PC-9 (cell line): ENCODE measurements around the gene SPOCK2.

Experiments
- EZH2 ChIP-seq: fragments of 200-600 bp; sonication (generic); IDR thresholded peaks from 2 replicates; pipeline ENCODE4 v1.8.0; 2017; ENCODE audit warnings: antibody characterized with exemption, low read depth
- TF ChIP-seq, protein P1 (sequence below): fragments of 200-600 bp; sonication (generic); conservative IDR thresholded peaks from 2 replicates; pipeline ENCODE4 v1.6.1; 2017; ENCODE audit warnings: mixed run types, antibody characterized with exemption, mild to moderate bottlenecking, moderate library complexity

DNA sequence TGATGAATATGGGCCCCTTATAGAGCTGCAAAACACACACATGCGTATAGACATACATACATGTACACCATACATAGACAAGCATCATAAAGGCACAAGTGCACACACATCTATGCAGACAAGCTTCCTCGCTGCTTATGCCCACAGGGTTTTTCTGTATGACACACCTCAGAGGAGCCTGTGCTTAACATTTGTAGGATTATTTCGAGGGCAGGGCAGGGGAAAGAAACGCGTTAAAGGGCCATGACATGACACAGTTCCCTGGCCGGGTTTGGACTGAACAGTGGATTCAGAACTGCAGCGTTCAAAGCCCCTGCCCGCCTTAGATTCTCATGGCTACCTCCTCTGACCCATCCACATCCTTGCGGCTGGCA is 79.3 kb downstream of the SPOCK2 start:
- TF ChIP-seq, protein P1, sequence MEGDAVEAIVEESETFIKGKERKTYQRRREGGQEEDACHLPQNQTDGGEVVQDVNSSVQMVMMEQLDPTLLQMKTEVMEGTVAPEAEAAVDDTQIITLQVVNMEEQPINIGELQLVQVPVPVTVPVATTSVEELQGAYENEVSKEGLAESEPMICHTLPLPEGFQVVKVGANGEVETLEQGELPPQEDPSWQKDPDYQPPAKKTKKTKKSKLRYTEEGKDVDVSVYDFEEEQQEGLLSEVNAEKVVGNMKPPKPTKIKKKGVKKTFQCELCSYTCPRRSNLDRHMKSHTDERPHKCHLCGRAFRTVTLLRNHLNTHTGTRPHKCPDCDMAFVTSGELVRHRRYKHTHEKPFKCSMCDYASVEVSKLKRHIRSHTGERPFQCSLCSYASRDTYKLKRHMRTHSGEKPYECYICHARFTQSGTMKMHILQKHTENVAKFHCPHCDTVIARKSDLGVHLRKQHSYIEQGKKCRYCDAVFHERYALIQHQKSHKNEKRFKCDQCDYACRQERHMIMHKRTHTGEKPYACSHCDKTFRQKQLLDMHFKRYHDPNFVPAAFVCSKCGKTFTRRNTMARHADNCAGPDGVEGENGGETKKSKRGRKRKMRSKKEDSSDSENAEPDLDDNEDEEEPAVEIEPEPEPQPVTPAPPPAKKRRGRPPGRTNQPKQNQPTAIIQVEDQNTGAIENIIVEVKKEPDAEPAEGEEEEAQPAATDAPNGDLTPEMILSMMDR = no peak
- no peak for TF ChIP-seq EZH2
